NCI-H2107 (cell line): ENCODE data around the gene APOLD1.

Experiments
- DNase-seq: peaks from one replicate; lab custom pipeline; 2025; lab: John Stamatoyannopoulos, UW

APOLD1 gene

DNA sequence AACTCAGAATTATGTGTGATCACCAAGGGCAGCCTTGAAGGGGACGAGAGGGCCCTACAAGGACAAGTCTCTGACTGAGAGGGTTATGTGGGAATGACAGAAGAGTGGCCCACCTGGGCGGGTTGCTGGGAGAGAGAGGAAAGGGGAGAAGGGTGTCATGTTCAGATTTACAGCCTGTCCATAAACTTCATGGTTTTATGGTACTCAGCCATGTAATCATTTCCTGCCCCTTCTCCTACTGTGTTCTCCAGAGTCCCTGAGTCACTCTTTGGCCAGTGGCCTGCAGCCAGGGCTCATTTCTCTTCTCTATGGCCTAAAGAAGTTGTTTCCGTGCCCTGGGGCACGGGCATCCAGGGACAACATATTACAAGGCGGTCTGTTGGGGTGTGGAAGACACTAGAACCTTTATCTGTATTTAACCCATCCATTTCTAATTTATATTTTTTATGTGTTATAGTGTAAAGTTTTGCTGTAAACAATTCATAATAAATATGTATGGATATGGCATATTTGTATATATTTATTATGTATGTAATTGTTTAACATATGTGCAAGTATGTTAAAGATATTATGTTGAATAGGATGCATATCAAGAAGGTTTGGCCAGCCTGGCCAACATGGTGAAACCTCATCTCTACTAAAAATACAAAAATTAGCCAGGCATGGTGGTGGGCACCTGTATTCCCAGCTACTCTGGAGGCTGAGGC lies 54.6 kb downstream of the APOLD1 start:
- DNase-seq = no peak

DNA sequence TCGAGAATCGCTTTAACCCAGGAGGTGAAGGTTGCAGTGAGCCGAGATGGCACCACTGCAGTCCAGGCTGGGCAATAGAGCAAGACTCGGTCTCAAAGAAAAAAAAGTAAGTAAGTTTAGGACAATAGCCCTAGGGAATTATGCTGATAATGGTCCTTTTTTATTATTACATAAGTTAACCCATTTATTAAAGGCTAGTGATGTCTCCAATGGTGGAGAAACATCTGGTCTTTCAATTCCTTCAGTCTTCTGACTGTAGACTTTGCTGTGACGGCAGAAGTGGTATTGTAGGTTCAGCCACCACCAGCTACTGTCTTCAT lies 55.1 kb downstream of the APOLD1 start:
- no peak for DNase-seq
